ENCODE results near the gene ISOC2.

ISOC2 gene

DNA sequence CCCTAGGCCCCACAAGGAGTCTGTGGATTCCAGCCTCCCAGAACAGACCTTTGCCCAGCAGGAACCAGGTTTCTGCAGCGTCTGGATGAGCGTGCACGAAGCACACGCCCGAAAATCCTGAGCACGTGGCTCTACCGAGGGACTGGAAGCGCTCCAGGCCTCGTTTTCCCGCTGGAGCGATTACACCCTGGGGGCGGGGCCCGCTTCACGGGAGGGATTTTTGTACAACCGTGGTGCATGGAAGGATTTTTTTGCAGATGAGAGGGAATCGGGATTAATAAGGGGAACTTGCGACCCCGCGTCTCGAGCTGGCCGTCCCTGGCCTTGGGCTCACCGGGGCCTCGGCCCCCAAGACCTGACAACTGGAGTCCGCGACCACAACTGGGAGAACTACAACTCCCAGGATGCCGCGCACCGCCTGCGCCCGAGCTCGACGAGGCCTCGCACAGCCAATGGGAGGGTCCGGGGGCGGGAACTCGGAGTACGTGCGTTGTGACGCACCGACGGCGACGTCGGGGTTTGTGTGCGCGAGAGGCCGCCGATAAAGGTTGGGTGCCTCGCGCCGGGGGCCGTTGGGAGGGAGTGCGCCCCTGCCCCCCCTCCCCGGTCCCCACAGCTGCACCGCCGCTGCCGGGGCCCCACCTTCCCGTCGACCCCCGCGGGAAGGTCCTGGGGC is 14.8 kb upstream of the ISOC2 start, which contains the start of gene ZNF628:
Gene ZNF628, plus strand, starts transcription at position 518 of the 676 bp plus-strand sequence. CDS start 3,294 bp downstream, outside the sequence.
- no peaks in the 10 kb centered on the region for H3K27me3 ChIP-seq (ENCODE audit: insufficient read depth, low read length, poor library complexity)
- H3K4me2 ChIP-seq (ENCODE audit: insufficient read depth, low read length): peak within 1 kb of the TSS; percentile 79
- peak; percentile 91 for ATAC-seq (ENCODE audit: insufficient read depth, low read depth)
- peak within 1 kb of the TSS; percentile 76 for H2AFZ ChIP-seq (ENCODE audit: low read depth, low read length)
- H3K36me3 ChIP-seq (ENCODE audit: insufficient read depth, low read length): peaks cover 6% of the 10 kb centered on the region
- H3K79me2 ChIP-seq (ENCODE audit: insufficient read depth, low read length): peaks cover 38% of the 10 kb centered on the region
- peaks cover 13% of the 10 kb centered on the region for H4K20me1 ChIP-seq (ENCODE audit: insufficient read depth, low read length)
- peaks cover 41% of the 10 kb centered on the region for H3K4me1 ChIP-seq (ENCODE audit: insufficient read depth, low read length)
- H3K9me3 ChIP-seq (ENCODE audit: insufficient read depth, low read length, severe bottlenecking): no peaks in the 10 kb centered on the region
- peak within 1 kb of the TSS; percentile 87 for H3K9ac ChIP-seq (ENCODE audit: low read depth, low read length)
- TF ChIP-seq CTCF (IDR thresholded peaks at IDR 0.05; ENCODE audit: borderline replicate concordance, extremely low read depth, low read length, poor library complexity, severe bottlenecking) (no peak), EZH2 (IDR thresholded peaks at IDR 0.05; ENCODE audit: borderline replicate concordance, low read depth, low read length, severe bottlenecking) (no peak)
- peak within 1 kb of the TSS; percentile 77 to 85 for H3K4me3 ChIP-seq (ENCODE audit: low read depth in 1 of 2, low read length in 2 of 2)
- peak within 1 kb of the TSS; percentile 90 for H3K27ac ChIP-seq (ENCODE audit: low read length)
- DNase-seq: peak; percentile 99

GRCh38 chr19:55474269-55475265 is 13.1 kb upstream of the ISOC2 start:
- Histone ChIP-seq H3K4me2 (ENCODE audit: insufficient read depth, low read length) (peak overlapping the region; percentile 79), H3K27ac (ENCODE audit: low read length) (peak overlapping the region; percentile 66), H4K20me1 (ENCODE audit: insufficient read depth, low read length) (peaks cover 9% of the 10 kb centered on the region), H3K79me2 (ENCODE audit: insufficient read depth, low read length) (peaks cover 26% of the 10 kb centered on the region), H3K9me3 (ENCODE audit: insufficient read depth, low read length, severe bottlenecking) (no peaks in the 10 kb centered on the region), H2AFZ (ENCODE audit: low read depth, low read length) (peak overlapping the region; percentile 36), H3K27me3 (ENCODE audit: insufficient read depth, low read length, poor library complexity) (no peaks in the 10 kb centered on the region), H3K4me1 (ENCODE audit: insufficient read depth, low read length) (peaks cover 38% of the 10 kb centered on the region), H3K36me3 (ENCODE audit: insufficient read depth, low read length) (no peaks in the 10 kb centered on the region), H3K9ac (ENCODE audit: low read depth, low read length) (peak overlapping the region; percentile 87; the same call in 1 of the 2 replicates), H3K4me3 (ENCODE audit: low read depth in 1 of 2, low read length in 2 of 2) (peak overlapping the region in 1 of 2 experiments; percentile 77; a peak in 1 of 4 replicates)
- DNase-seq: no peak
- TF ChIP-seq EZH2 (IDR thresholded peaks at IDR 0.05; ENCODE audit: borderline replicate concordance, low read depth, low read length, severe bottlenecking) (no peak), CTCF (IDR thresholded peaks at IDR 0.05; ENCODE audit: borderline replicate concordance, extremely low read depth, low read length, poor library complexity, severe bottlenecking) (no peak)
- ATAC-seq (ENCODE audit: insufficient read depth, low read depth): no peak

GRCh38 chr19:55473225-55474012 is 12.0 kb upstream of the ISOC2 start:
- H3K4me3 ChIP-seq (ENCODE audit: low read depth in 1 of 2, low read length in 2 of 2): no peak overlapping the region
- ATAC-seq (ENCODE audit: insufficient read depth, low read depth) (no peak), DNase-seq (no peak)

More at GRCh38 chr19:55473225-55474012, 12.0 kb upstream of the ISOC2 start:
- Histone ChIP-seq H3K4me1 (ENCODE audit: insufficient read depth, low read length) (peaks cover 27% of the 10 kb centered on the region), H3K9me3 (ENCODE audit: insufficient read depth, low read length, severe bottlenecking) (no peaks in the 10 kb centered on the region), H4K20me1 (ENCODE audit: insufficient read depth, low read length) (no peaks in the 10 kb centered on the region), H3K79me2 (ENCODE audit: insufficient read depth, low read length) (peaks cover 14% of the 10 kb centered on the region), H3K4me2 (ENCODE audit: insufficient read depth, low read length) (no peak overlapping the region), H3K36me3 (ENCODE audit: insufficient read depth, low read length) (no peaks in the 10 kb centered on the region), H3K9ac (ENCODE audit: low read depth, low read length) (no peak overlapping the region), H3K27ac (ENCODE audit: low read length) (no peak overlapping the region), H2AFZ (ENCODE audit: low read depth, low read length) (no peak overlapping the region), H3K27me3 (ENCODE audit: insufficient read depth, low read length, poor library complexity) (no peaks in the 10 kb centered on the region)
- TF ChIP-seq CTCF (IDR thresholded peaks at IDR 0.05; ENCODE audit: borderline replicate concordance, extremely low read depth, low read length, poor library complexity, severe bottlenecking) (no peak), EZH2 (IDR thresholded peaks at IDR 0.05; ENCODE audit: borderline replicate concordance, low read depth, low read length, severe bottlenecking) (no peak)

Data from DND-41 (cell line).